H1 (cell line): ENCODE results near the gene SLIT3. TPM values are rescaled to one million over a fixed set of nuclear protein-coding genes. Genes with fewer than 3 reads are reported as not detected.

Experiments used
- CTCF ChIA-PET: fragments of 300-600 bp; sonication (Branson Sonifier 250); formaldehyde crosslinking; loops from one replicate; lab custom pipeline; 2021; ENCODE audit not compliant: partially characterized antibody; lab: Charles Lee
- POLR2A ChIA-PET: fragments of 300-600 bp; sonication (Branson Sonifier 250); formaldehyde crosslinking; loops from one replicate; lab custom pipeline; 2021; ENCODE audit warnings: inconsistent platforms; ENCODE audit not compliant: partially characterized antibody; lab: Charles Lee
- DNase-seq, 2 experiments: peaks; one replicate each; pipeline versions ENCODE4 v3.0.0 to v3.0.0-alpha.2; 2010 to 2022; ENCODE audit warnings: low spot score in 2 of 2, low read depth in 1 of 2, mixed read lengths in 1 of 2
- FAIRE-seq: peaks from 2 replicates; lab custom pipeline; 2011; peaks lifted over from hg19 to GRCh38; lab: Jason Lieb, UNC
- H2AFZ ChIP-seq: 2 replicates; pipeline ENCODE4 v1.8.1; 2012; ENCODE audit warnings: low read length, inconsistent platforms
- H2AK5ac ChIP-seq: 2 replicates; pipeline ENCODE4 v1.6.1; 2013; ENCODE audit warnings: low read depth, low read length
- H2BK120ac ChIP-seq: replicated peaks from 2 replicates; pipeline ENCODE3; 2013; ENCODE audit warnings: low read depth, low read length, inconsistent platforms
- H2BK12ac ChIP-seq: 2 replicates; pipeline ENCODE4 v1.6.1; 2013; ENCODE audit warnings: low read depth, low read length
- H2BK15ac ChIP-seq: 2 replicates; pipeline ENCODE4 v1.6.1; 2013; ENCODE audit warnings: low read length
- H2BK20ac ChIP-seq: 2 replicates; pipeline ENCODE4 v1.6.1; 2013; ENCODE audit warnings: low read length
- H2BK5ac ChIP-seq: 2 replicates; pipeline ENCODE4 v1.6.1; 2013; ENCODE audit warnings: low read depth, low read length
- H3K14ac ChIP-seq: 2 replicates; pipeline ENCODE4 v1.6.1; 2013; ENCODE audit warnings: inconsistent platforms; ENCODE audit not compliant: insufficient read length
- H3K18ac ChIP-seq: 2 replicates; pipeline ENCODE4 v1.6.1; 2013; ENCODE audit warnings: low read length; ENCODE audit errors: extremely low read depth
- H3K23ac ChIP-seq: 2 replicates; pipeline ENCODE4 v1.6.1; 2013; ENCODE audit warnings: inconsistent platforms; ENCODE audit not compliant: insufficient read length
- H3K23me2 ChIP-seq: 2 replicates; pipeline ENCODE4 v1.6.1; 2013; ENCODE audit warnings: low read depth, low read length
- H3K27ac ChIP-seq: 2 replicates; pipeline ENCODE4 v1.6.1; 2011; ENCODE audit warnings: low read depth, low read length, inconsistent platforms
- H3K27me3 ChIP-seq, 4 experiments: replicated peaks in 1 of 4; 1 replicate in 1 of 4; 2 replicates in 3 of 4; pipeline versions ENCODE4 v1.6.1 to v1.8.1; 2011 to 2013; ENCODE audit warnings: low read length in 3 of 4, mild to moderate bottlenecking in 3 of 4, inconsistent platforms in 2 of 4, mixed read lengths in 2 of 4, moderate library complexity in 1 of 4; ENCODE audit not compliant: control insufficient read depth in 3 of 4, insufficient read depth in 3 of 4; ENCODE audit errors: extremely low read depth in 1 of 4
- H3K36me3 ChIP-seq, 4 experiments: 2 replicates each; pipeline versions ENCODE4 v1.6.1 to v1.8.1; 2011 to 2013; ENCODE audit warnings: mild to moderate bottlenecking in 4 of 4, low read length in 3 of 4, moderate library complexity in 2 of 4, control low read depth in 1 of 4, inconsistent platforms in 1 of 4; ENCODE audit not compliant: insufficient read depth in 4 of 4, control insufficient read depth in 2 of 4
- H3K4ac ChIP-seq: replicated peaks from 2 replicates; pipeline ENCODE3; 2013; ENCODE audit warnings: low read length, low read depth, mixed read lengths, inconsistent platforms; ENCODE audit not compliant: insufficient read length
- H3K4me1 ChIP-seq, 4 experiments: replicated peaks in 1 of 4; 1 replicate in 1 of 4; 2 replicates in 3 of 4; pipeline versions ENCODE4 v1.6.1 to v1.8.1; 2011 to 2013; ENCODE audit warnings: low read length in 3 of 4, inconsistent platforms in 2 of 4, mixed read lengths in 1 of 4; ENCODE audit not compliant: insufficient read depth in 4 of 4, control insufficient read depth in 3 of 4
- H3K4me2 ChIP-seq, 2 experiments: 2 replicates each; pipeline versions ENCODE4 v1.6.1 to v1.8.1; 2011 to 2013; ENCODE audit warnings: low read depth in 2 of 2, low read length in 2 of 2, control low read depth in 1 of 2, inconsistent platforms in 1 of 2, mild to moderate bottlenecking in 1 of 2; ENCODE audit not compliant: insufficient read depth in 1 of 2
- H3K4me3 ChIP-seq, 4 experiments: fragments of 200-600, 300-600 bp in 1 of 4; sonication (generic), shearing (Covaris generic), sonication (Bioruptor Twin) in 1 of 4; 2 replicates each; pipeline versions ENCODE4 v1.5.1 to v1.8.1; 2011 to 2016; ENCODE audit warnings: low read length in 4 of 4, low read depth in 3 of 4, control low read depth in 2 of 4, inconsistent platforms in 2 of 4, mild to moderate bottlenecking in 2 of 4, mixed read lengths in 1 of 4, moderate library complexity in 1 of 4; ENCODE audit not compliant: insufficient read depth in 2 of 4; ENCODE audit errors: extremely low read depth in 1 of 4
- H3K56ac ChIP-seq: replicated peaks from 2 replicates; pipeline ENCODE3; 2013; ENCODE audit warnings: low read depth, mild to moderate bottlenecking, mixed read lengths, low read length, inconsistent platforms; ENCODE audit not compliant: insufficient read length
- H3K79me1 ChIP-seq: 2 replicates; pipeline ENCODE4 v1.6.1; 2013; ENCODE audit warnings: low read depth, low read length, control low read depth
- H3K79me2 ChIP-seq, 2 experiments: 2 replicates each; pipeline versions ENCODE4 v1.6.1 to v1.8.1; 2012 to 2013; ENCODE audit warnings: low read length in 2 of 2, mild to moderate bottlenecking in 2 of 2, inconsistent platforms in 1 of 2; ENCODE audit not compliant: insufficient read depth in 2 of 2, control insufficient read depth in 1 of 2
- H3K9ac ChIP-seq, 4 experiments: replicated peaks in 1 of 4; 1 replicate in 1 of 4; 2 replicates in 3 of 4; pipeline versions ENCODE4 v1.6.1 to v1.8.1; 2011 to 2013; ENCODE audit warnings: low read depth in 3 of 4, low read length in 3 of 4, control low read depth in 2 of 4, mild to moderate bottlenecking in 2 of 4, moderate library complexity in 2 of 4, inconsistent platforms in 1 of 4; ENCODE audit errors: extremely low read depth in 1 of 4
- H3K9me3 ChIP-seq, 2 experiments: 2 replicates each; pipeline versions ENCODE4 v1.6.1 to v1.8.1; 2012 to 2013; ENCODE audit warnings: mild to moderate bottlenecking in 2 of 2, moderate library complexity in 2 of 2, control low read depth in 1 of 2, inconsistent platforms in 1 of 2, low read depth in 1 of 2, low read length in 1 of 2, mixed read lengths in 1 of 2; ENCODE audit not compliant: insufficient read depth in 2 of 2
- H4K20me1 ChIP-seq, 2 experiments: replicated peaks in 1 of 2; 2 replicates each; pipeline versions ENCODE3 to v1.8.1; 2011 to 2013; ENCODE audit warnings: inconsistent platforms in 2 of 2, low read length in 2 of 2, mild to moderate bottlenecking in 1 of 2; ENCODE audit not compliant: insufficient read depth in 2 of 2, control insufficient read depth in 1 of 2
- H4K5ac ChIP-seq: 2 replicates; pipeline ENCODE4 v1.6.1; 2013; ENCODE audit warnings: low read length, low read depth, mixed read lengths, inconsistent platforms; ENCODE audit not compliant: insufficient read length
- H4K8ac ChIP-seq: 2 replicates; pipeline ENCODE4 v1.8.0; 2013; ENCODE audit warnings: mild to moderate bottlenecking, moderate library complexity, low read length, inconsistent platforms; ENCODE audit not compliant: insufficient read depth; ENCODE audit errors: extremely low read depth
- H4K91ac ChIP-seq: replicated peaks from 2 replicates; pipeline ENCODE3; 2013; ENCODE audit warnings: low read length, mixed read lengths, inconsistent platforms; ENCODE audit not compliant: insufficient read length
- BCL11A ChIP-seq, 2 experiments: IDR thresholded peaks; one replicate each; pipeline ENCODE4 v1.6.1; 2011; ENCODE audit warnings: low read depth in 2 of 2, low read length in 2 of 2, mild to moderate bottlenecking in 2 of 2
- EZH2 ChIP-seq: fragments of 200-600 bp; sonication (generic); IDR thresholded peaks from 2 replicates; pipeline ENCODE4 v1.7.1; 2012; ENCODE audit warnings: low read depth, mild to moderate bottlenecking, moderate library complexity, low read length, inconsistent platforms; ENCODE audit not compliant: severe bottlenecking
- JUND ChIP-seq: IDR thresholded peaks from 2 replicates; pipeline ENCODE4 v1.6.1; 2011; ENCODE audit warnings: mild to moderate bottlenecking, improper control_type of control experiment, low read length
- TAF1 ChIP-seq: IDR thresholded peaks from 2 replicates; pipeline ENCODE4 v1.6.1; 2011; ENCODE audit warnings: mild to moderate bottlenecking, low read depth, low read length
- YY1 ChIP-seq: IDR thresholded peaks from 2 replicates; pipeline ENCODE4 v1.6.1; 2011; ENCODE audit warnings: low read depth, mild to moderate bottlenecking, low read length
- WGBS, 2 experiments: shearing (Covaris generic) in 1 of 2; methylation state at CpG; one replicate each; pipeline versions ENCODE4 v1.1.6 to v1.1.7; 2013 to 2015; ENCODE audit warnings: low lambda C conversion rate in 2 of 2, mixed read lengths in 2 of 2, inconsistent platforms in 1 of 2, low coverage in 1 of 2, missing lambda C conversion rate in 1 of 2; ENCODE audit not compliant: insufficient replicate concordance in 2 of 2, insufficient coverage in 1 of 2, insufficient read length in 1 of 2; ENCODE audit errors: extremely low coverage in 1 of 2, missing lambda C conversion rate in 1 of 2; 5-methylcytosine and 5-hydroxymethylcytosine counted together
- polyA plus RNA-seq, 7 experiments: library from polyadenylated mRNA; depleted of rRNA in 3 of 7; stranded (reverse) in 5 of 7; unstranded in 2 of 7; fragments of >200 nt in 5 of 7; fragments of 200-250 nt in 2 of 7; gene quantifications; 1 replicate in 5 of 7; 2 replicates in 1 of 7; 4 replicates in 1 of 7; pipeline versions ENCODE4 v1.2.1 to v1.2.3, GENCODE V29; 2011 to 2013; ENCODE audit warnings: missing spikeins in 2 of 7, mixed read lengths in 2 of 7
- total RNA-seq: library from RNA; stranded (reverse); fragmentation: NEBNext Ultra II Directional; extraction: Animal tissue kit (Norgen Biotek cat#: 25700); gene quantifications from 2 replicates; pipeline ENCODE4 v1.2.1, GENCODE V29; 2021
- TF ChIP-seq, protein P1 (sequence below), 3 experiments: IDR thresholded peaks; 1 replicate in 2 of 3; 2 replicates in 1 of 3; pipeline versions ENCODE4 v1.5.1 to v1.6.1; 2011; ENCODE audit warnings: low read length in 3 of 3, mild to moderate bottlenecking in 3 of 3, inconsistent platforms in 2 of 3, low read depth in 1 of 3, moderate library complexity in 1 of 3; ENCODE audit not compliant: insufficient read depth in 1 of 3; ENCODE audit errors: control extremely low read depth in 1 of 3

Gene SLIT3
- total and polyA plus RNA-seq, 2 of the 8 experiments (the other 6 are each of a cell fraction or from before 2014, with no cell fraction given) = 1.1 to 1.2 TPM

DNA sequence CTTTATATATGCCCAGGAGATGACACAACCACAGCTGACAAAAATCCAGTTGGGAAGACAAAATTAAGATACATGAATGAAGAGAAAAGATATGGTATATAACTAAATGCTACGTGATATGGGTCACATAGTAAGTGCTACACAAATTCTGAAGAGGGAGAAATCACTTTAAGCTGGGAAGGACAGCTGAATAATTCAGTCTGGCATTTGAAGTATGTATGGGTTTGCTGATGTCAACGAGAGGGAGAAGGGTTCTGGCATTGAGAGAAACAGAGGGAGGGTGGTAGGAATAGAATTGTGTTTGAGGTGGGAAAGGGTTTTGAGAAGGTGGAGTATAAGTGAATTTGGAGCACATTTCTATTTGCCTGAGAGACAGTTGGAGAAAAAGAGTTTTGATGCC is 6.7 kb upstream of the SLIT3 start:
- WGBS, 2 experiments = 67% methylated on average over 2 of the region's 2 CpGs; no CpG with 5 or more reads in 1 of the 2 experiments
- H4K20me1 ChIP-seq = no peaks in the 10 kb centered on the region
- FAIRE-seq = no peak
- H3K36me3 ChIP-seq = no peaks in the 10 kb centered on the region
- ChIA-PET CTCF (interaction anchor here (1.0 kb wide), 1 partner anchor 314 kb away, joined by 4 read pairs; no protein-coding TSS in a partner anchor), POLR2A (no interaction called here)
- H4K91ac ChIP-seq = no peak overlapping the region
- no peak overlapping the region for H2BK120ac ChIP-seq
- H3K9me3 ChIP-seq = no peaks in the 10 kb centered on the region
- H2AK5ac ChIP-seq = no peak overlapping the region
- no peak overlapping the region for H4K5ac ChIP-seq
- no peak overlapping the region for H2BK20ac ChIP-seq
- no peak overlapping the region for H3K4ac ChIP-seq
- H3K27me3 ChIP-seq = peaks cover 0 to 2% (median 0%) of the 10 kb centered on the region in 4 experiments; a peak in 1 of 7 replicates
- no peak overlapping the region for H3K23ac ChIP-seq
- TF ChIP-seq BCL11A (IDR thresholded peaks at IDR 0.05; ENCODE audit: low read depth in 2 of 2, low read length in 2 of 2) = no peak
- no peak for TF ChIP-seq JUND
- TF ChIP-seq, protein P1, sequence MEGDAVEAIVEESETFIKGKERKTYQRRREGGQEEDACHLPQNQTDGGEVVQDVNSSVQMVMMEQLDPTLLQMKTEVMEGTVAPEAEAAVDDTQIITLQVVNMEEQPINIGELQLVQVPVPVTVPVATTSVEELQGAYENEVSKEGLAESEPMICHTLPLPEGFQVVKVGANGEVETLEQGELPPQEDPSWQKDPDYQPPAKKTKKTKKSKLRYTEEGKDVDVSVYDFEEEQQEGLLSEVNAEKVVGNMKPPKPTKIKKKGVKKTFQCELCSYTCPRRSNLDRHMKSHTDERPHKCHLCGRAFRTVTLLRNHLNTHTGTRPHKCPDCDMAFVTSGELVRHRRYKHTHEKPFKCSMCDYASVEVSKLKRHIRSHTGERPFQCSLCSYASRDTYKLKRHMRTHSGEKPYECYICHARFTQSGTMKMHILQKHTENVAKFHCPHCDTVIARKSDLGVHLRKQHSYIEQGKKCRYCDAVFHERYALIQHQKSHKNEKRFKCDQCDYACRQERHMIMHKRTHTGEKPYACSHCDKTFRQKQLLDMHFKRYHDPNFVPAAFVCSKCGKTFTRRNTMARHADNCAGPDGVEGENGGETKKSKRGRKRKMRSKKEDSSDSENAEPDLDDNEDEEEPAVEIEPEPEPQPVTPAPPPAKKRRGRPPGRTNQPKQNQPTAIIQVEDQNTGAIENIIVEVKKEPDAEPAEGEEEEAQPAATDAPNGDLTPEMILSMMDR (IDR thresholded peaks at IDR 0.05; ENCODE audit: control extremely low read depth in 1 of 3, insufficient read depth in 1 of 3, low read depth in 1 of 3, low read length in 3 of 3) = no peak
- no peak for TF ChIP-seq EZH2
- no peak for TF ChIP-seq YY1
- TF ChIP-seq TAF1 = no peak
- no peaks in the 10 kb centered on the region for H3K79me1 ChIP-seq
- no peak overlapping the region for H3K56ac ChIP-seq
- H2BK12ac ChIP-seq = no peak overlapping the region
- no peaks in the 10 kb centered on the region for H3K79me2 ChIP-seq
- no peaks in the 10 kb centered on the region for H3K4me1 ChIP-seq
- no peaks in the 10 kb centered on the region for H3K23me2 ChIP-seq
- H3K9ac ChIP-seq = no peak overlapping the region
- DNase-seq = no peak
- H4K8ac ChIP-seq = no peak overlapping the region
- no peak overlapping the region for H3K27ac ChIP-seq
- no peak overlapping the region for H3K4me2 ChIP-seq
- no peak overlapping the region for H2BK5ac ChIP-seq
- H3K18ac ChIP-seq = no peak overlapping the region
- H3K14ac ChIP-seq = no peak overlapping the region
- H3K4me3 ChIP-seq = no peak overlapping the region
- H2BK15ac ChIP-seq = no peak overlapping the region
- H2AFZ ChIP-seq = no peak overlapping the region
